Breast epithelium (tissue), 3 donors: ENCODE measurements around the gene ZFX.

Source experiments
- POLR2A ChIP-seq: fragments of 450-650 bp; IDR thresholded peaks from one replicate; pipeline ENCODE4 v1.6.1; 2016; ENCODE audit warnings: antibody characterized with exemption, mild to moderate bottlenecking, moderate library complexity
- POLR2AphosphoS5 ChIP-seq, 3 donors: sonication (generic); formaldehyde crosslinking; IDR thresholded peaks; one replicate each; pipeline ENCODE4 v1.6.1; 2017; ENCODE audit warnings: antibody characterized with exemption in 3 of 3
- TF ChIP-seq, protein P1 (sequence below), 3 donors: fragments of 450-650 bp; IDR thresholded peaks; one replicate each; pipeline ENCODE4 v1.5.1; 2016 to 2017; ENCODE audit warnings: antibody characterized with exemption in 3 of 3, mild to moderate bottlenecking in 3 of 3, moderate library complexity in 3 of 3

DNA sequence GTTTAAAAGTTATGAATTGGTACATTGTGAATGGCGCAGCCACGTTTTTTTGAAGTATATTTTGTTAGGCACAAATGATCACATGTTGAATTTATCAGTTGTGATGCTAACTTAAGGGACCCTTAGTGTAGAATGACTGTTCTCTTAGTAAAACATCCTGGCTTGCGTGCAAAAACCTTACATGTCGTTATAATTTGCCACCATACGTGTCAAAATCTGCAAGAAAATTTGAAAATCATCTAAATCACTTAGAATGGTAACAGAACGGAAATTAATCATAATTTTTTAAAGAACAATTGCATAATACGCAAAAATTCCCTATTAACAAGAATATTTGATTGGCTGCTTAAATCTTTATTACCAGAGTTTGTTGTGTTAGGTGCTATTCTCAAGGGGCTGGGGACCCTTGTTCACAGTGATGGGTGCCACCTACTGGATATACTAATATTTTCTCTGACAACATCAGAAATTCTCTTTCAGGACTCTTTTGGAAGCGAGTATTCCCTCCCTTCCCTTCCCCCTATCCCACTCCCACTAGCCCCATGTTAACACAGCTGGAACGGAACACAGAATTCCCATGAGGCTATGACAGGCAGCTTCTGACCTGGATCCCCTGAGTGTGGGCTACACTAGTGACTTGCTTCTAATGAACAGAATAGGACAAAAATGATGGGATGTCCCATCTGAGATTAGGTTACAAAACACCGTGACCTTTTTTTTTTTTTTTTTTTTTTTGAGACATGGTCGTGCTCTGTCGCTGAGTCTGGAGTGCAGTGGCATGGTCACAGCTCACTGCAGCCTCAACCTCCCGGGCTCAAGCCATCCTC lies 92.5 kb downstream of the ZFX start:
- TF ChIP-seq POLR2A (no peak), POLR2AphosphoS5 (IDR thresholded peaks at IDR 0.05) (no peak)
- TF ChIP-seq, protein P1, sequence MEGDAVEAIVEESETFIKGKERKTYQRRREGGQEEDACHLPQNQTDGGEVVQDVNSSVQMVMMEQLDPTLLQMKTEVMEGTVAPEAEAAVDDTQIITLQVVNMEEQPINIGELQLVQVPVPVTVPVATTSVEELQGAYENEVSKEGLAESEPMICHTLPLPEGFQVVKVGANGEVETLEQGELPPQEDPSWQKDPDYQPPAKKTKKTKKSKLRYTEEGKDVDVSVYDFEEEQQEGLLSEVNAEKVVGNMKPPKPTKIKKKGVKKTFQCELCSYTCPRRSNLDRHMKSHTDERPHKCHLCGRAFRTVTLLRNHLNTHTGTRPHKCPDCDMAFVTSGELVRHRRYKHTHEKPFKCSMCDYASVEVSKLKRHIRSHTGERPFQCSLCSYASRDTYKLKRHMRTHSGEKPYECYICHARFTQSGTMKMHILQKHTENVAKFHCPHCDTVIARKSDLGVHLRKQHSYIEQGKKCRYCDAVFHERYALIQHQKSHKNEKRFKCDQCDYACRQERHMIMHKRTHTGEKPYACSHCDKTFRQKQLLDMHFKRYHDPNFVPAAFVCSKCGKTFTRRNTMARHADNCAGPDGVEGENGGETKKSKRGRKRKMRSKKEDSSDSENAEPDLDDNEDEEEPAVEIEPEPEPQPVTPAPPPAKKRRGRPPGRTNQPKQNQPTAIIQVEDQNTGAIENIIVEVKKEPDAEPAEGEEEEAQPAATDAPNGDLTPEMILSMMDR (IDR thresholded peaks at IDR 0.05) = peak in 2 of 3 donors; percentile 17 to 18
